ENCODE results near the gene TRAM2. TPM values are rescaled to one million over a fixed set of nuclear protein-coding genes. Genes with fewer than 3 reads are reported as not detected.

TRAM2 gene
- total and polyA plus RNA-seq, 9 of the 15 experiments (the other 6 are each of a cell fraction or from before 2014, with no cell fraction given), result 2.6 to 13.3 (median 8.9) TPM

DNA sequence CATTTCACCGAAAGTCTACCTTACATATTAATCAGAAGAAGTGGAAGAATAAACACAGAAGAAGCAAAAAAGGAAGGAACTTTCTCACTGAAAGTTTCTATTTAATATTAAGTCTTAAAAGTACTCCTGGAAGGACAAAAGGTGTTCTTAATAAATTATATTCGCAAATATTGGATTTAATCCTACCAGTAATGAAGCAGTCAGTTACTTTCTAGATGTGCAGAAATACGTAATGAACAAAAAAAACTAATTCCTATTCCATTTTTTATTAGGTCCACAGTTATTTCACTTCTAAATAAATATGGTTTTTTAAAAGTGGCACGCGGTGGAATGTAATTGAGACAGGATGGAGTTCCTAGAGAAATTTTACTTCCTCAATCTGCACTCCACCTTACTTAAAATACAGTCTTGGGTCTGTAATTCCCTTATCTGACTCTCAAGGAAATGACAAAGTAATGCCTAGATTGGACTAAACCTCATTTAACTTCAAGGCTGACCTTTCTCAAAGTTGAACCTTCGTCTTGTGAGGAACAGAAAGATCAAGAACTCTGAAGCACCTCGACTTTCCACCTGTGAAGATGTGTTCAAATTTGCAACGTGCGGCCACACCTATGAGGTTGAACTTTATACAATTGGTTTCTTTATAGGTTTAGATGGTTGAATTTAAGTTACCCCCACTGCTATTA lies 1.1 kb upstream of the TRAM2 start:
- POLR2A ChIA-PET, result interaction anchor here (0.7 to 1.0 kb wide), 2 partner anchors 20 to 66 kb away, joined by 3 to 4 read pairs; no protein-coding TSS in a partner anchor
- CTCF ChIA-PET (ENCODE audit: low intra/inter-chr PET ratio), result no interaction called here
- BruUV-seq (replicated peaks), result no TSS peak
- FAIRE-seq, result peak; percentile 65
- Histone ChIP-seq H2AFZ (ENCODE audit: low read depth, low read length) (peak overlapping the region; percentile 83), H3K9ac (ENCODE audit: insufficient read depth in 1 of 2, low read depth in 2 of 2, low read length in 2 of 2) (peak overlapping the region; percentile 89 to 93), H3K79me2 (ENCODE audit: control insufficient read depth, insufficient read depth, low read length) (peaks cover 36% of the 10 kb centered on the region; the same call in 2 of the 3 replicates), H3K4me2 (ENCODE audit: insufficient read depth, low read length) (peak overlapping the region; percentile 80), H3K36me3 (ENCODE audit: control insufficient read depth, insufficient read depth, low read length) (no peaks in the 10 kb centered on the region), H4K20me1 (replicated peaks; ENCODE audit: control insufficient read depth, insufficient read depth, low read length) (peaks cover 10% of the 10 kb centered on the region), H3K4me3 (peak overlapping the region; percentile 77), H3K27me3 (ENCODE audit: control insufficient read depth in 2 of 2, insufficient read depth in 2 of 2, low read length in 2 of 2) (no peaks in the 10 kb centered on the region), H3K4me1 (replicated peaks in 1 of 2; ENCODE audit: control insufficient read depth in 2 of 2, insufficient read depth in 2 of 2, low read length in 2 of 2) (peaks cover 22 to 30% of the 10 kb centered on the region in 2 experiments; a peak in 4 of 5 replicates), H3K9me1 (ENCODE audit: control insufficient read depth, insufficient read depth, low read length) (no peaks in the 10 kb centered on the region), H3K27ac (ENCODE audit: extremely low read depth, low read depth, low read length) (peak overlapping the region; percentile 85), H3K9me3 (replicated peaks; ENCODE audit: control insufficient read depth, insufficient read depth, low read depth, low read length) (no peaks in the 10 kb centered on the region)
- DNase-seq (ENCODE audit: extremely low read depth in 1 of 4, low spot score in 3 of 4), result peak in 1 of 4 experiments; percentile 41
- in situ Hi-C loops (cut with MboI), result no loop called here
- 22% methylated on average over 9 of the region's 9 CpGs for WGBS (ENCODE audit: insufficient coverage, low coverage, missing lambda C conversion rate)
- no peak for ATAC-seq
- intact Hi-C loops (cut with micrococcal nuclease), result loop anchor here (2.0 to 5.0 kb wide), 5 partner anchors 61 to 291 kb away; no protein-coding TSS in a partner anchor
- TF ChIP-seq FUS (optimal IDR thresholded peaks at IDR 0.05; ENCODE audit: low read depth, low read length), result no peak
- TF ChIP-seq ZFP36 (IDR thresholded peaks at IDR 0.05; ENCODE audit: low read depth, low read length, partially characterized antibody), result no peak
- TF ChIP-seq, protein P1, sequence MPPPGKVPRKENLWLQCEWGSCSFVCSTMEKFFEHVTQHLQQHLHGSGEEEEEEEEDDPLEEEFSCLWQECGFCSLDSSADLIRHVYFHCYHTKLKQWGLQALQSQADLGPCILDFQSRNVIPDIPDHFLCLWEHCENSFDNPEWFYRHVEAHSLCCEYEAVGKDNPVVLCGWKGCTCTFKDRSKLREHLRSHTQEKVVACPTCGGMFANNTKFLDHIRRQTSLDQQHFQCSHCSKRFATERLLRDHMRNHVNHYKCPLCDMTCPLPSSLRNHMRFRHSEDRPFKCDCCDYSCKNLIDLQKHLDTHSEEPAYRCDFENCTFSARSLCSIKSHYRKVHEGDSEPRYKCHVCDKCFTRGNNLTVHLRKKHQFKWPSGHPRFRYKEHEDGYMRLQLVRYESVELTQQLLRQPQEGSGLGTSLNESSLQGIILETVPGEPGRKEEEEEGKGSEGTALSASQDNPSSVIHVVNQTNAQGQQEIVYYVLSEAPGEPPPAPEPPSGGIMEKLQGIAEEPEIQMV (tag; conservative IDR thresholded peaks at IDR 0.05; ENCODE audit: low read depth), result no peak
- TF ChIP-seq, protein P2, sequence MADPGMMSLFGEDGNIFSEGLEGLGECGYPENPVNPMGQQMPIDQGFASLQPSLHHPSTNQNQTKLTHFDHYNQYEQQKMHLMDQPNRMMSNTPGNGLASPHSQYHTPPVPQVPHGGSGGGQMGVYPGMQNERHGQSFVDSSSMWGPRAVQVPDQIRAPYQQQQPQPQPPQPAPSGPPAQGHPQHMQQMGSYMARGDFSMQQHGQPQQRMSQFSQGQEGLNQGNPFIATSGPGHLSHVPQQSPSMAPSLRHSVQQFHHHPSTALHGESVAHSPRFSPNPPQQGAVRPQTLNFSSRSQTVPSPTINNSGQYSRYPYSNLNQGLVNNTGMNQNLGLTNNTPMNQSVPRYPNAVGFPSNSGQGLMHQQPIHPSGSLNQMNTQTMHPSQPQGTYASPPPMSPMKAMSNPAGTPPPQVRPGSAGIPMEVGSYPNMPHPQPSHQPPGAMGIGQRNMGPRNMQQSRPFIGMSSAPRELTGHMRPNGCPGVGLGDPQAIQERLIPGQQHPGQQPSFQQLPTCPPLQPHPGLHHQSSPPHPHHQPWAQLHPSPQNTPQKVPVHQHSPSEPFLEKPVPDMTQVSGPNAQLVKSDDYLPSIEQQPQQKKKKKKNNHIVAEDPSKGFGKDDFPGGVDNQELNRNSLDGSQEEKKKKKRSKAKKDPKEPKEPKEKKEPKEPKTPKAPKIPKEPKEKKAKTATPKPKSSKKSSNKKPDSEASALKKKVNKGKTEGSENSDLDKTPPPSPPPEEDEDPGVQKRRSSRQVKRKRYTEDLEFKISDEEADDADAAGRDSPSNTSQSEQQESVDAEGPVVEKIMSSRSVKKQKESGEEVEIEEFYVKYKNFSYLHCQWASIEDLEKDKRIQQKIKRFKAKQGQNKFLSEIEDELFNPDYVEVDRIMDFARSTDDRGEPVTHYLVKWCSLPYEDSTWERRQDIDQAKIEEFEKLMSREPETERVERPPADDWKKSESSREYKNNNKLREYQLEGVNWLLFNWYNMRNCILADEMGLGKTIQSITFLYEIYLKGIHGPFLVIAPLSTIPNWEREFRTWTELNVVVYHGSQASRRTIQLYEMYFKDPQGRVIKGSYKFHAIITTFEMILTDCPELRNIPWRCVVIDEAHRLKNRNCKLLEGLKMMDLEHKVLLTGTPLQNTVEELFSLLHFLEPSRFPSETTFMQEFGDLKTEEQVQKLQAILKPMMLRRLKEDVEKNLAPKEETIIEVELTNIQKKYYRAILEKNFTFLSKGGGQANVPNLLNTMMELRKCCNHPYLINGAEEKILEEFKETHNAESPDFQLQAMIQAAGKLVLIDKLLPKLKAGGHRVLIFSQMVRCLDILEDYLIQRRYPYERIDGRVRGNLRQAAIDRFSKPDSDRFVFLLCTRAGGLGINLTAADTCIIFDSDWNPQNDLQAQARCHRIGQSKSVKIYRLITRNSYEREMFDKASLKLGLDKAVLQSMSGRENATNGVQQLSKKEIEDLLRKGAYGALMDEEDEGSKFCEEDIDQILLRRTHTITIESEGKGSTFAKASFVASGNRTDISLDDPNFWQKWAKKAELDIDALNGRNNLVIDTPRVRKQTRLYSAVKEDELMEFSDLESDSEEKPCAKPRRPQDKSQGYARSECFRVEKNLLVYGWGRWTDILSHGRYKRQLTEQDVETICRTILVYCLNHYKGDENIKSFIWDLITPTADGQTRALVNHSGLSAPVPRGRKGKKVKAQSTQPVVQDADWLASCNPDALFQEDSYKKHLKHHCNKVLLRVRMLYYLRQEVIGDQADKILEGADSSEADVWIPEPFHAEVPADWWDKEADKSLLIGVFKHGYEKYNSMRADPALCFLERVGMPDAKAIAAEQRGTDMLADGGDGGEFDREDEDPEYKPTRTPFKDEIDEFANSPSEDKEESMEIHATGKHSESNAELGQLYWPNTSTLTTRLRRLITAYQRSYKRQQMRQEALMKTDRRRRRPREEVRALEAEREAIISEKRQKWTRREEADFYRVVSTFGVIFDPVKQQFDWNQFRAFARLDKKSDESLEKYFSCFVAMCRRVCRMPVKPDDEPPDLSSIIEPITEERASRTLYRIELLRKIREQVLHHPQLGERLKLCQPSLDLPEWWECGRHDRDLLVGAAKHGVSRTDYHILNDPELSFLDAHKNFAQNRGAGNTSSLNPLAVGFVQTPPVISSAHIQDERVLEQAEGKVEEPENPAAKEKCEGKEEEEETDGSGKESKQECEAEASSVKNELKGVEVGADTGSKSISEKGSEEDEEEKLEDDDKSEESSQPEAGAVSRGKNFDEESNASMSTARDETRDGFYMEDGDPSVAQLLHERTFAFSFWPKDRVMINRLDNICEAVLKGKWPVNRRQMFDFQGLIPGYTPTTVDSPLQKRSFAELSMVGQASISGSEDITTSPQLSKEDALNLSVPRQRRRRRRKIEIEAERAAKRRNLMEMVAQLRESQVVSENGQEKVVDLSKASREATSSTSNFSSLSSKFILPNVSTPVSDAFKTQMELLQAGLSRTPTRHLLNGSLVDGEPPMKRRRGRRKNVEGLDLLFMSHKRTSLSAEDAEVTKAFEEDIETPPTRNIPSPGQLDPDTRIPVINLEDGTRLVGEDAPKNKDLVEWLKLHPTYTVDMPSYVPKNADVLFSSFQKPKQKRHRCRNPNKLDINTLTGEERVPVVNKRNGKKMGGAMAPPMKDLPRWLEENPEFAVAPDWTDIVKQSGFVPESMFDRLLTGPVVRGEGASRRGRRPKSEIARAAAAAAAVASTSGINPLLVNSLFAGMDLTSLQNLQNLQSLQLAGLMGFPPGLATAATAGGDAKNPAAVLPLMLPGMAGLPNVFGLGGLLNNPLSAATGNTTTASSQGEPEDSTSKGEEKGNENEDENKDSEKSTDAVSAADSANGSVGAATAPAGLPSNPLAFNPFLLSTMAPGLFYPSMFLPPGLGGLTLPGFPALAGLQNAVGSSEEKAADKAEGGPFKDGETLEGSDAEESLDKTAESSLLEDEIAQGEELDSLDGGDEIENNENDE (IDR thresholded peaks at IDR 0.05; ENCODE audit: low read depth, low read length), result no peak
- TF ChIP-seq, protein P3, sequence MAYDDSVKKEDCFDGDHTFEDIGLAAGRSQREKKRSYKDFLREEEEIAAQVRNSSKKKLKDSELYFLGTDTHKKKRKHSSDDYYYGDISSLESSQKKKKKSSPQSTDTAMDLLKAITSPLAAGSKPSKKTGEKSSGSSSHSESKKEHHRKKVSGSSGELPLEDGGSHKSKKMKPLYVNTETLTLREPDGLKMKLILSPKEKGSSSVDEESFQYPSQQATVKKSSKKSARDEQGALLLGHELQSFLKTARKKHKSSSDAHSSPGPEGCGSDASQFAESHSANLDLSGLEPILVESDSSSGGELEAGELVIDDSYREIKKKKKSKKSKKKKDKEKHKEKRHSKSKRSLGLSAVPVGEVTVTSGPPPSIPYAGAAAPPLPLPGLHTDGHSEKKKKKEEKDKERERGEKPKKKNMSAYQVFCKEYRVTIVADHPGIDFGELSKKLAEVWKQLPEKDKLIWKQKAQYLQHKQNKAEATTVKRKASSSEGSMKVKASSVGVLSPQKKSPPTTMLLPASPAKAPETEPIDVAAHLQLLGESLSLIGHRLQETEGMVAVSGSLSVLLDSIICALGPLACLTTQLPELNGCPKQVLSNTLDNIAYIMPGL (CRISPR knock-in tag; IDR thresholded peaks at IDR 0.05), result no peak
- TF ChIP-seq CBFA2T3 (IDR thresholded peaks at IDR 0.05), result peak; percentile 25; the same call in 1 of the 2 replicates
